GM18519 (cell line): Measurements from ENCODE around the gene RAB23.
A peak's percentile ranks its signal among the peaks of the same experiment; 100 is the strongest.

Experiments
- ATAC-seq: cut with Tn5 transposase; IDR thresholded peaks from one replicate; pipeline ENCODE4 v1.9.1; 2021; ENCODE audit warnings: mild to moderate bottlenecking, moderate library complexity; ENCODE audit not compliant: unreplicated experiment, low FRiP score

Gene RAB23

DNA sequence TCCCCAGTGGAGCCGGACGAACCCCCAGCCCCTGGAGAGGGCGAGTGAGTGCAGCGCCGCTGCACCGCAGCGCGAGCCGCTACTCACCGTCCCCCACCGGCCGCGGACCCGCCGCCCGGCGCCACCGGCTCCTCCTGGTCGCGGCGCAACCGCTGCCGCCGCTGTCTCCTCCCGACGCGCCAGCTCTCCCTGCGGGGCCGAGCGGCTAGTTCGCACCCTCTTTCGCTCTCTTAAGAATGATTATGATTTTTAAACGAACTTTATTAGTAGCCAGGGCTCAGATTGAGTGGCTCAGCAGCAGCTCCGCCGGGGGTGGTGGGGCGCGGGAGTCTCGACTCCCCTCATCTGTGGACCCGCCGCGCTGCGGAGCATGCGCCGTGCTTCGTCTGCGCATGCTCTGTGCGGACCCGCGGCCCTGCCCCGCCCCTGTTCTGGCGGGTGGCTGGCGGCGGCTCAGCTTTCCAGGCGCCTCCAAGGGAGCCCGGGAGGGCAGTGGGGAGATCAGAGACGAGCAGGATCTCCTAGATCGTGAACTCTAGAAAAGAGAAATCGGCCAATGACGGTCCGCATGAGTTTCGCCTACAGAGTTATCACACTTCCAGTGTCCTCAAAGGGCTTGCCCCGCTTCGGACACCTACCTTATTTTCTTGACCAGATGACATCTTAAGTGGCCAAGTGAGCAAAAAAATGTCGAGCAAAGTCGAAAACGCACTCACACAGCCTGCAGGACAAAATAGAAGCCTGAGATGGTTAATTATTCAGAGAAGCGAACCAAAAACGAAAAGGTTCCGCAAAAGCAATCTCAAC lies at the start of gene RAB23:
TSS of gene RAB23 (minus strand) at position 372 of the 807 bp plus-strand sequence. CDS start 11,927 bp downstream, outside the sequence.
- ATAC-seq, result peak; percentile 73

GRCh38 chr6:57268294-57268640 lies 46.2 kb upstream of the RAB23 start:
- no peak for ATAC-seq

- ATAC-seq, result no peak
These were observed 45.6 kb upstream of the RAB23 start for GRCh38 chr6:57267586-57268293.

DNA sequence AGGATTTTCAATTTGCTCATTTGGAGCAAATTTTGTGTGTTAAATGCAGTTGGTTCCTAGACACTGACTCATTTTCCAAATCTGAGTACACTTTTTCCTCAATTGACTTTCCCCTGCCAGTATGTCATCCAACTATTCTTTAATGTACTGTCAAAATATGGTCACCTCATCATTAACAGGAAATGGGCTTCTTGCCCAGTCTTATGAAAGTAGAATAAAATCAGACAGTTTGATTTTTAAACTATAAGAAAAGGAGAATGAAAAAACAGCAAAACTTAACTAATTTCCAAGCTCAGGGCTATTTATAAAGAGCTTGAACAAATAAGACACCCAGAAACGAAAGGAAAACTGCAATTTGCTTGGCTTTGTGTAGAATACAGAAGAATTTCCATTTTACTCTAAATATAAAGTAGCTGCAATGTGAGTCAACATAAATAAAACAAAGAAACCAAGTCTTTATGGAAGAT lies 43.7 kb upstream of the RAB23 start:
- ATAC-seq, result no peak

- ATAC-seq, result no peak
These were observed 41.6 kb upstream of the RAB23 start for GRCh38 chr6:57263739-57264138.

GRCh38 chr6:57262901-57263694 lies 41.0 kb upstream of the RAB23 start:
- no peak for ATAC-seq

- no peak for ATAC-seq
These were observed 40.4 kb upstream of the RAB23 start for GRCh38 chr6:57262488-57262887.

DNA sequence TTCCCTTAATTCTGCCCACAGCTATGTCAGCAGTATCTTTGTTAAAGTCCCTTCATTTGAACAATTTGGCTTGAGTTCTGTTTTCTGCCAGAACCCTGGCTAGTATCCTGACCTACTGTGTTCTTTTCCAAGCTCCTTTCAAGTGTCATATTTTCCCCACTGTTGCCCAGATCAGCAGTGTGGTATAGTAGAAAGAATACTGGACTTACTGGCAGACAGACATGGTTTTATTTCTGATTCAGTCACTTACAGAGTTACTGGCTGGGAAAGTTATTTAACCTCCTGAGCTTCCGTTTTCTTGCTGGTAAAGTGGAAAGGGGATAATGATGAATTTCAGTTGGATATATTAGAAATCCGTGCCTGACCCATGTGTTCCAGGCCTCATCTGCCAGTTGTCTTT lies 39.8 kb upstream of the RAB23 start:
- ATAC-seq, result no peak

GRCh38 chr6:57259064-57259463 lies 37.0 kb upstream of the RAB23 start:
- no peak for ATAC-seq

GRCh38 chr6:57257911-57258541 lies 35.9 kb upstream of the RAB23 start:
- no peak for ATAC-seq

DNA sequence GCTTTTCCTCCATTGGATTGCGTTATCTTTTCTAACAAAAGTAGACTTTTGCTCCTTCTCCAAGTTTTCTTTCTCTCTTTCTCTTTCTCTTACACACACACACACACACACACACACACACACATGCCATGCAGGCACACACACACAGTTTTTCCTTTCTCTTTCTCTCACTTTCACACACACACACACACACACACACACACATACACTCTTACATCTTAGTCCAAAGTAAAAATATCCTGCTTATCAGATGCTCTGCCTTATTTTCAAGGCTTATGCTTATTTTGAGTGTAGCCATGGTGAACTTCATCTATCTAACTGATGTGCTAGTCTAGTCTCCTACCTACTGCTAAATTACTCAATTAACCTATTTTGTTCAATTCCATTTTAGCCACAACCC lies 34.4 kb upstream of the RAB23 start:
- ATAC-seq, result no peak

DNA sequence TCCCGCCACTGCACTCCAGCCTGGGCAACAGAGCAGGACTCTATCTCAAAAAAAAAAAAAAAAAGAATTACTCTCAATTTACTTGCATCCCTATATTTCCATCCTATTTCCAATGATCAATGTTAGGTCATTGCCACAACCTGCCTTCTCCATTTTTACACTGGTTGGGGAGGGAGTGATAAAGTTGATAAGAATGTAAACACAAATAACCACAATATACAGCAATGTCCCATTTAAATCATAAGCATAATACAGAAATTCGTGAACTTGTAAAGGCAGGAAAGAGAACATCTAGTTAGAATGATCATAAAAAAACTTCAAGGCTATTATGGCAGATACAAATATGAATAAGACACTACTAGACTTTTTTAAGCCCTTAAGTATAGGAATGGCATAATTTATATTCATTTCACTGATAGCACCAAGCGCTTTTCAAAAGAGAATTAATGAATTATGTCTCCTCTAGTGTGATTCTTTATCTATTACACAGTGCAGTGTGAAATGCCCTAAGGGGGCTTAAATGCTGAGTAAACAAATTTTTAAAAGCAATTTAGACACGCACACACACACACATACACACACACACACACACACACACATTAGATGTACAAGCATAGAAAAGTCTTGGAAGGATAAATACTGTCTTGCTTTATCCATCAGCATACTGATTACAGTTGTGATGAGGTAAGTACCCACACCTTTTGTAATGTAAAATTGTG lies 33.5 kb upstream of the RAB23 start:
- ATAC-seq, result no peak

DNA sequence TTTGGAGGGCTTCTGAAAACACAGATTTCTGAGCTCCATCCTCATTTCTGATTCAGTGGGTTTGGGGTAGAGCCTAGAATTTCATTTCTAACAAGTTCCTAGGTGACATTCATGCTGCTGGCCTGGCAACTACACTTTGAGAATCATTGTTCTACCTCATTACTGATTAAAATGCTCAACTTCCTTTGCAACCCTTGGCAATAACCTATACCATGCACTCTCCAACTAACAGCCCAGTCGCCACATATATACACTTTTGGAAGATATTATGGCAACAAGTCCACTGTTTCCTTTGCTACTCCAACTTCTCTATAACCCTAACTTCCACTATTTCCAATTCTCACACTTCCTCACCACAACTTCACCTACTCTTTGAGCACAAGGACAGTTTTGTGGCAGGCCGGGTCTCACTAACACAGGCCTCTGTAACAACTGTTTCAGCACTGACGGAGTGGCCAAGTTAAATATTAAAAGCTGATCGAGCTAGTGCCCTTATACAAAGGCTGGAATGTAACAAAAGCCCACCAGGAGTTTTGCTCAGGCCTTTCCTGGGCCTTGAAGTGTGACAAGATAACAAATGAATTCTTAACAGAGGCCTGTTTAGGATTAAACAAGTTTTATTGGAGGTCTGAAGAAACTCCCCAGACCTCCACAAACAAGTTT lies 32.1 kb upstream of the RAB23 start:
- ATAC-seq, result no peak

GRCh38 chr6:57252975-57253374 lies 30.9 kb upstream of the RAB23 start:
- ATAC-seq, result no peak

DNA sequence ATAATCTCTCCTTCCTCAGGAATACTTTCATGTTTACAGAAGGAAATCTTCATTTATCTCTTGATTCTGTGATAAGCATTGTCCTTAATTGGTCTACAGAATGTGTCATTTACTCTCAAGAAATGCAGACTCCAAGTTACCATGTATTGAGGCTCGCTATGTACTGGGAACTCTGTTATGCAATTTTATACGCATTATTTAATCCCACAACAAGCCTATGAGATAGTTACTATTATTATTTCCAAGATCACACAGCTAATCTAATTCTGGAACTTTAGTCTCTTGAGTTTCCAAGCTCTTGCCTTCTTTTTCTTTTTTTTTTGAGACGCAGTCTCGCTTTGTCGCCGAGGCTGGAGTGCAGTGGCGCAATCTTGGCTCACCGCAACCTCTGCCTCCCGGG lies 30.0 kb upstream of the RAB23 start:
- no peak for ATAC-seq

GRCh38 chr6:57250348-57250747 lies 28.2 kb upstream of the RAB23 start:
- ATAC-seq, result no peak

DNA sequence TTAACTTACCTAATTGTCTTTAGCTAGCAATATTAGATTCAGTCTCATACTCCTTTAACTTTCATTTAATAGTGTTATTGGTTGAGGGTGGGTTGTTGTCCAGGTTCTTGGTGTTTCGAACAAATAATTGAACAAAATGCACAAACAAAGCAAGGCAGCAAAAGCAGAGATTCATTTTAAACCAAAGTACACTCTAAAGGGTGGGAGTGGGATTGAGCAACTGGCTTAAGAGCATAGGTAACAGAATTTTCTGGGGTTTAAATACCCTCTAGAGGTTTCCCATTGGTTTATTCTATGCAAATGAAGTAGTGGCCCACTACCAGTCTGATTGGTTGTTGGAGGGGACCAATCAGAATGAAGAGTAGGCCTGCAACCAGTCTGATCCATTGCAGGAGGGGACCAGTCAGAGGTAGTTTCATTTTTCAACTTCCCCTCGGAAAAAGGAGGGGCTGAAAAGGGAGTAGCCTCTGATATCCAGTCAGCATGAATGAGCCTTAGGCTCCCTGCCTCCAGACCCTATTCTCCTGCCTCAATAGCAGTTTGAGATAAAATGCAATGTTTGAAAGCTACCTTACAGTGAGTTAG lies 26.3 kb upstream of the RAB23 start:
- no peak for ATAC-seq

DNA sequence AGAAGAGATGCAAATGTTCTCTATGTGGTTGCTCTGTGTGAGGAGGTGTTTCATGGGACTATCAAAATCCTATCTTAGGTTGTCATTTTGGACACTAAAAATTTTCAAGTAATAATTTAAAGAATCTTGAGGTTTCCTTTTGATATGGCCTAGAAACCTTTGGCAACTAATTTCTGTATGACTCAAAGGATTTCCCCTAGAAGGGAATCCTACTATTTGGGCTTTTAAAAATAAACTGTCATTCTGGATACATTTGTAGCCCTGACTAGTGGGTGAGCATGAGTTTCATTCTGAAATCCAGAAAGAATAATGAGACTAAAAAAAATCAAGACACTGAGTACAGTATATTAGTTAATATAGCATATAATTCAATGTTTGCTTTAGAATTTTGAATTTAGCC lies 25.5 kb upstream of the RAB23 start:
- ATAC-seq, result no peak

GRCh38 chr6:57246307-57246706 lies 24.2 kb upstream of the RAB23 start:
- no peak for ATAC-seq
